Esophagus muscularis mucosa (tissue), 4 donors: ENCODE data around the gene SLC2A6. TPM values are rescaled to one million over a fixed set of nuclear protein-coding genes. Genes with fewer than 3 reads are reported as not detected.

ENCODE experiments used
- DNase-seq: peaks from one replicate; pipeline ENCODE4 v3.0.0-alpha.2; 2017; ENCODE audit errors: extremely low spot score
- H3K27ac ChIP-seq, 4 donors: fragments of 200-600 bp; sonication (generic); replicated peaks in 1 of 4; 1 replicate in 3 of 4; 2 replicates in 1 of 4; pipeline ENCODE4 v1.5.1; 2016 to 2019; ENCODE audit warnings: mild to moderate bottlenecking in 1 of 4
- H3K27me3 ChIP-seq, 4 donors: fragments of 200-600 bp; sonication (generic); one replicate each; pipeline versions ENCODE4 v1.5.1 to v1.6.0; 2016 to 2019
- H3K36me3 ChIP-seq, 4 donors: fragments of 200-600 bp; sonication (generic); one replicate each; pipeline ENCODE4 v1.5.1; 2016 to 2019
- H3K4me1 ChIP-seq, 4 donors: fragments of 200-600 bp; sonication (generic); one replicate each; pipeline ENCODE4 v1.5.1; 2016 to 2019
- H3K4me3 ChIP-seq, 4 donors: fragments of 200-600 bp; sonication (generic); 1 replicate in 2 of 4; 2 replicates in 2 of 4; pipeline ENCODE4 v1.5.1; 2016 to 2019; ENCODE audit warnings: mild to moderate bottlenecking in 4 of 4, moderate library complexity in 1 of 4
- H3K9me3 ChIP-seq, 4 donors: fragments of 200-600 bp; sonication (generic); 1 replicate in 3 of 4; 2 replicates in 1 of 4; pipeline ENCODE4 v1.5.1; 2016 to 2019
- EP300 ChIP-seq: sonication (generic); formaldehyde crosslinking; IDR thresholded peaks from one replicate; pipeline ENCODE4 v1.6.1; 2017; ENCODE audit warnings: antibody characterized with exemption
- POLR2A ChIP-seq: fragments of 450-650 bp; IDR thresholded peaks from one replicate; pipeline ENCODE4 v1.6.1; 2017; ENCODE audit warnings: antibody characterized with exemption, moderate library complexity, mild to moderate bottlenecking, low read depth
- POLR2AphosphoS5 ChIP-seq, 2 donors: sonication (generic); formaldehyde crosslinking; IDR thresholded peaks; one replicate each; pipeline ENCODE4 v1.6.1; 2017; ENCODE audit warnings: antibody characterized with exemption in 2 of 2
- WGBS: methylation state at CpG from one replicate; pipeline ENCODE4 v1.1.5; 2018; 5-methylcytosine and 5-hydroxymethylcytosine counted together
- intact Hi-C: fragments of 100-400 bp; cut with DNase I; formaldehyde crosslinking; loops from one replicate; pipeline ENCODE4 v1.15.1; 2023
- total RNA-seq, 4 donors: library from RNA; depleted of rRNA; stranded (reverse); fragments of >200 nt; gene quantifications; one replicate each; pipeline versions ENCODE4 v1.1.0 to v1.2.1, GENCODE V29; 2016
- TF ChIP-seq, protein P1 (sequence below), 3 experiments: fragments of 200-600 bp in 2 of 3; fragments of 450-650 bp in 1 of 3; sonication (generic) in 2 of 3; IDR thresholded peaks; one replicate each; pipeline ENCODE4 v1.5.1; 2017 to 2019; ENCODE audit warnings: antibody characterized with exemption in 3 of 3, mild to moderate bottlenecking in 2 of 3, moderate library complexity in 1 of 3

The SLC2A6 gene
- total RNA-seq, 4 donors from 2014 or later: 2.9 to 8.6 (median 5.9) TPM

DNA sequence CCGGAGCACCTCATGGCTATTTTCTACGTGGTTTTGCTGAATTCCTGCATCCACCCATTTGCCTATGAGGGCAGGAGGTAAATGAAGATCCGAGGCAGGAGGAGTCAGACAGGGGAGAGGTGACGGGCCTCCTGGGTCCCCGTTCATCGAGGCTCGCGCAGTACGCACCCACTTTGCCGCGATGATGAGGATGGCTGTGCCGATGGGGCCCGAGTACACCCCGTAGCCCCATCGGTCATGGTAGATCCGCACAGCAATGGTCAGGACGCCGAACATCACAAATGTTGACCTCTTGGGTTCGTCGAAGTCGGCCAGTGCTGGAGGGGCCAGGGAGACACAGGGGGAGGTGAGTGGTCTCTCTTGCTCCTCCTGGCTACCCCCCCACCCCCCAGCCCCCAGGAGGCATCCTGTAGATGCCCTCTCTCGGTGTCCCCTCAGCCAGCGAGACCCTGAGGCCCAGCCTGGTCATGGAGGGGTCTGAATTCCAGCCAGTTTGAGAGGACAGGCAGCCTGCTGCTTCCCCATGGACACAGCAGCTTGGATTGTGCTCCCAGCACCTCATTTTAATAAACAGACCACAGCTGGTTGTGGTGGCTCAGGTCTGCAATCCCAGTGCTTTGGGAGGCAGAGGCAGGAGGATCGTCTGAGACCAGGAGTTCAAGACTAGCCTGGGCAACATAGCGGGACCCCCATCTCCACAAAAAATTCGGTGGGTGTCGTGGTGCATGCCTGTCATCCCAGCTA, 40.0 kb upstream of the SLC2A6 start:
- Histone ChIP-seq H3K27me3 (peaks cover 0 to 29% (median 0%) of the 10 kb centered on the region in 4 donors), H3K27ac (no peak overlapping the region), H3K4me1 (peaks cover 9 to 10% (median 9%) of the 10 kb centered on the region in 4 donors), H3K36me3 (no peaks in the 10 kb centered on the region), H3K9me3 (no peaks in the 10 kb centered on the region), H3K4me3 (no peak overlapping the region)
- 92% methylated on average over 24 of the region's 27 CpGs for WGBS
- TF ChIP-seq POLR2A: no peak
- TF ChIP-seq, protein P1, sequence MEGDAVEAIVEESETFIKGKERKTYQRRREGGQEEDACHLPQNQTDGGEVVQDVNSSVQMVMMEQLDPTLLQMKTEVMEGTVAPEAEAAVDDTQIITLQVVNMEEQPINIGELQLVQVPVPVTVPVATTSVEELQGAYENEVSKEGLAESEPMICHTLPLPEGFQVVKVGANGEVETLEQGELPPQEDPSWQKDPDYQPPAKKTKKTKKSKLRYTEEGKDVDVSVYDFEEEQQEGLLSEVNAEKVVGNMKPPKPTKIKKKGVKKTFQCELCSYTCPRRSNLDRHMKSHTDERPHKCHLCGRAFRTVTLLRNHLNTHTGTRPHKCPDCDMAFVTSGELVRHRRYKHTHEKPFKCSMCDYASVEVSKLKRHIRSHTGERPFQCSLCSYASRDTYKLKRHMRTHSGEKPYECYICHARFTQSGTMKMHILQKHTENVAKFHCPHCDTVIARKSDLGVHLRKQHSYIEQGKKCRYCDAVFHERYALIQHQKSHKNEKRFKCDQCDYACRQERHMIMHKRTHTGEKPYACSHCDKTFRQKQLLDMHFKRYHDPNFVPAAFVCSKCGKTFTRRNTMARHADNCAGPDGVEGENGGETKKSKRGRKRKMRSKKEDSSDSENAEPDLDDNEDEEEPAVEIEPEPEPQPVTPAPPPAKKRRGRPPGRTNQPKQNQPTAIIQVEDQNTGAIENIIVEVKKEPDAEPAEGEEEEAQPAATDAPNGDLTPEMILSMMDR (IDR thresholded peaks at IDR 0.05): no peak
- no peak for TF ChIP-seq EP300
- TF ChIP-seq POLR2AphosphoS5 (IDR thresholded peaks at IDR 0.05): no peak
- intact Hi-C loops: no loop called here
- DNase-seq: no peak

DNA sequence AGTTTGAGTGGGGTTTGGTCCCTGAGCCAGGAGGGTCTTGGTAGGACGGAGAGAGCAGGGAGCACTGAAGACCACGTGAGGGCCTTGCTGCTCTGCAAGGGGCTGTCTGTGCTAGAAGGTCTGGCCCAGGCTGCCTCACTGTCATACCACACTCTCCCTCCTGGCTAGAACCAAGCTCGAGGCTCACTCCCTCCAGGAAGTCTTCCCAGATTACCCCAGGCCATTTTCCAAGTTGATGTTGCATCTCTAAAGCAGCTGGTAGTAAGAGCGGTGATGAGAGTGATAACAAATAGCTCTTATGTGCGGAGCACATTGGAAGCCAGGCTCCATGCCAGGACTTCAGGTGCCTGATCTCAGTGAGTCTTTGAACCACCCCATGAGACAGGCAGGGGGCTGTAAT, 39.3 kb upstream of the SLC2A6 start:
- H3K27ac ChIP-seq: no peak overlapping the region
- 82% methylated on average over 5 of the region's 5 CpGs for WGBS
- no peak overlapping the region for H3K4me3 ChIP-seq
- intact Hi-C loops: no loop called here
- peaks cover 0 to 36% (median 0%) of the 10 kb centered on the region in 4 donors for H3K27me3 ChIP-seq
- no peak for DNase-seq
- H3K9me3 ChIP-seq: no peaks in the 10 kb centered on the region
- TF ChIP-seq, protein P1 (IDR thresholded peaks at IDR 0.05): no peak
- TF ChIP-seq POLR2A (no peak), EP300 (no peak), POLR2AphosphoS5 (IDR thresholded peaks at IDR 0.05) (no peak)
- H3K36me3 ChIP-seq: no peaks in the 10 kb centered on the region
- peaks cover 10 to 16% (median 14%) of the 10 kb centered on the region in 4 donors for H3K4me1 ChIP-seq

DNA sequence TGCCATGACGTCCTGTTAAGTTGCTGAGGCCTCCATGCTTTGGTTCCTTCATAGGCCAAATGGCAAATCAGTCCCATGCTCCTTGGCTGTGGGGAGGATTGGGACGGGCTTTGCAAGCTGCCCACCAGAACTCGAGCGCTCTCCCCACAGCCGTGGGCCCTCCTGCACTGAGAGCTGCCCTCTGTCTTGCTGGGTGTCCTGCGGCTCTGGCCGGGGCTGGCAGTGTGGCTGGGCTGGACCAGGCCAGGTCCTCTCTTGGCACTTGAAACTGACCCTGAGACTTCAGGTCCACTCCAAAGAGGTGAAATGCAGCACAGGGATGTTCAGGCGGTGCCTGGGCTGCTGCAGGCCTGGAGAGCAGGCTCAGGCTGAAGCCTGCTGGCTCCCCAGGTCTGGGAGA, 38.8 kb upstream of the SLC2A6 start:
- peaks cover 10 to 16% (median 14%) of the 10 kb centered on the region in 4 donors for H3K4me1 ChIP-seq
- H3K36me3 ChIP-seq: no peaks in the 10 kb centered on the region
- no peak for DNase-seq
- H3K4me3 ChIP-seq: no peak overlapping the region
- H3K9me3 ChIP-seq: no peaks in the 10 kb centered on the region
- H3K27me3 ChIP-seq: peaks cover 0 to 33% (median 0%) of the 10 kb centered on the region in 4 donors
- intact Hi-C loops: no loop called here
- no peak overlapping the region for H3K27ac ChIP-seq
- TF ChIP-seq POLR2A: no peak
- WGBS: 82% methylated on average over 8 of the region's 8 CpGs

DNA sequence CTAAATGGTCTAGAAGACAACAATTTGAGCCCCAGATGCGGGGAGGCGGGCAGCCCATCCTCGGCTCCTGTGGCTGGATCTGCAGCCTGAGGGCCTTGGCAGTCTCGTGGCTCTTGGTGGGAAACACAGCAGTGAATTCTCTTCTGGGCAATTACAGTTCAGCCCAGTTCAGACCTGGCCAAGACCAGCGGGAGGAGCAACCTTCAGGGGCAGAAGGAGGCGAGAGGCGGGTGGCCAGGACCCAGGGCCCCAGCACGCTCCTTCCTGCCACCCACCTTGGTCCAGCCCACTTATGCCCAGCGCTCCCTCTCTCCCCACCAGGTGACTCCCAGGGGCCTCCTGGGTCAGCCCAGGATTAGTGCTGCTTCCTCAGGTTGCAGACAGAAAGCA, 38.1 kb upstream of the SLC2A6 start:
- WGBS: 94% methylated on average over 9 of the region's 9 CpGs
- Histone ChIP-seq H3K27ac (no peak overlapping the region), H3K27me3 (peaks cover 0 to 32% (median 0%) of the 10 kb centered on the region in 4 donors), H3K4me3 (no peak overlapping the region), H3K9me3 (no peaks in the 10 kb centered on the region), H3K4me1 (peaks cover 10 to 16% (median 14%) of the 10 kb centered on the region in 4 donors), H3K36me3 (no peaks in the 10 kb centered on the region)
- no peak for TF ChIP-seq POLR2A
- TF ChIP-seq EP300: no peak
- TF ChIP-seq POLR2AphosphoS5 (IDR thresholded peaks at IDR 0.05): no peak
- TF ChIP-seq, protein P1 (IDR thresholded peaks at IDR 0.05): no peak
- DNase-seq: no peak
- intact Hi-C loops: no loop called here

DNA sequence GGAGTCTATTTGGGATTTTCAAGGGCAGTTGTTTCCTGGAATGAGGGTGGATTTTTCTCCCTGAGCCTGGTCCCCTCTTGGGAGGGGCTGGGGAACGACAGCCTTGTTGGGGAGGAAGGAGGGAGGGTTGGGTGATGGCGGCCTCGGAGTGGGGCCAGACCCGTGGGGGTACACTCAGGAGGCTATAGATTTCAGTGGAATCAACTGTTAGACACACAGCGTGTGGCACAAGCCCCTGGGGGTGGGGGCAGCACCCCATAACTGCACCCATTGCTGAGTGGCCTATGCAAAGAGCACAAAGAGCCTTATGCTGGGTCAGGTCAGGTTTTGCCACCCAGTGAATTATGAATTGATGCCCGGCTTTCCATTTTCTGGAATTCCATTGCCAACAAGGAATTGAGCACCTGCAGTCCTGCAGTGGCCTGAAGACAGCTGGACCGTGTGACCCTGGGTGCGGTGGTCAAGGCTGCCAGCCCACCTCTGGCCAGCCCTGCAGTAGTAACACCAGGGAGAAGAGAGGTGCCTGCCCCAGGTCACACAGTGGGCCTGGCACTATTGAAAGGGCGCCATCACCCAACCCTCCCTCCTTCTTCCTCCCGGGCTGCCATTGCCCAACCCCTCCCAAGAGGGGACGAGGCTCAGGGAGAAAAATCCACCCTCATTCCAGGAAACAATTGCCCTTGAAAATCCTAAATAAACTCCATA, 37.5 kb upstream of the SLC2A6 start:
- DNase-seq: no peak
- intact Hi-C loops: no loop called here
- no peaks in the 10 kb centered on the region for H3K9me3 ChIP-seq
- H3K4me3 ChIP-seq: no peak overlapping the region
- no peak overlapping the region for H3K27ac ChIP-seq
- H3K27me3 ChIP-seq: peaks cover 0 to 33% (median 0%) of the 10 kb centered on the region in 4 donors
- WGBS: 94% methylated on average over 11 of the region's 11 CpGs
- peaks cover 10 to 16% (median 14%) of the 10 kb centered on the region in 4 donors for H3K4me1 ChIP-seq
- TF ChIP-seq, protein P1 (IDR thresholded peaks at IDR 0.05): no peak
- no peak for TF ChIP-seq POLR2AphosphoS5 (IDR thresholded peaks at IDR 0.05)
- no peaks in the 10 kb centered on the region for H3K36me3 ChIP-seq
